ENCODE measurements around the gene APOA1. TPM values are rescaled to one million over a fixed set of nuclear protein-coding genes. Genes with fewer than 3 reads are reported as not detected.
A peak's percentile ranks its signal among the peaks of the same experiment; 100 is the strongest.

APOA1 gene
- total RNA-seq, 1 donor from 2014 or later, result not detected

GRCh38 chr11:116867619-116868018 lies 30.2 kb upstream of the APOA1 start:
- no peak for DNase-seq
- Mint-ChIP-seq H3K4me1 (peaks cover 14% of the 10 kb centered on the region), H3K27ac (no peak overlapping the region), H3K36me3 (ENCODE audit: low read depth) (peaks cover 67% of the 10 kb centered on the region), H3K9me3 (no peaks in the 10 kb centered on the region), H3K4me3 (no peak overlapping the region), H3K27me3 (no peaks in the 10 kb centered on the region)
- intact Hi-C loops (cut with micrococcal nuclease), result no loop called here

DNA sequence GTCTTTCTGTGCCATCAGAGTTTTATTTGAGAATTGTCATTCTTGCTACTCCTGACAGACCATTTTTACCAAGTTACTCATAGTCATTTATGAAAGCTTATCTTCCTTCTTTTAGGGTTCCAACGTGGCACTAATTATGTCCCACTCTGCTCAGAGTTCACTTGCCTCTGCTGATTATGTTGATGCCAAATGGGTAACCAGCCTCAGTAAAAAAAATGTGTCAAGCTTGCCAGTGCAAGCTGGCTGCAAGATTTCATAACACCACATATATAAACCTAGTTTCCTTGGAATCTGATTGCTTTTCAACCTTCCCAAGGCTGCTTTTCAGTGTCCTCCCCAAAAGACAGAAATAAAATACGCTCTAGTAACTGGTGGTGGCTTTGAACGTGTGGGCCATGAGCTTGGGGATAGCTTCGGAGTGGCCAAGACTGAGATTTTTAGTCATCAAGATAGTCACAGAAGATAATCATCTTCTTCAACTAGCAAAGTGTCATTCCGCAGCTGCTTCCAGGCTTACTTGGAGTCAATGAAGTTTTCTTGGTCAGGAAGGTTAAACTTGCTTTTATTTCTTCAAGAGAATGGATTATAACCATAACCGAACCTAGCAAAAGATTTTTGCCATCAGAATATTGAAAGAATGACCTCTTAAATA lies 29.5 kb upstream of the APOA1 start:
- intact Hi-C loops (cut with micrococcal nuclease), result no loop called here
- Mint-ChIP-seq H3K27me3 (no peaks in the 10 kb centered on the region), H3K4me3 (no peak overlapping the region), H3K9me3 (no peaks in the 10 kb centered on the region), H3K4me1 (peaks cover 14% of the 10 kb centered on the region), H3K36me3 (ENCODE audit: low read depth) (peaks cover 70% of the 10 kb centered on the region), H3K27ac (no peak overlapping the region)
- DNase-seq, result no peak

- no peaks in the 10 kb centered on the region for H3K27me3 Mint-ChIP-seq
- no peak overlapping the region for H3K27ac Mint-ChIP-seq
- H3K4me1 Mint-ChIP-seq, result peaks cover 15% of the 10 kb centered on the region
- peaks cover 70% of the 10 kb centered on the region for H3K36me3 Mint-ChIP-seq (ENCODE audit: low read depth)
- intact Hi-C loops (cut with micrococcal nuclease), result no loop called here
- H3K4me3 Mint-ChIP-seq, result no peak overlapping the region
- no peak for DNase-seq
- H3K9me3 Mint-ChIP-seq, result no peaks in the 10 kb centered on the region
Observed at GRCh38 chr11:116865696-116866095, 28.3 kb upstream of the APOA1 start.

DNA sequence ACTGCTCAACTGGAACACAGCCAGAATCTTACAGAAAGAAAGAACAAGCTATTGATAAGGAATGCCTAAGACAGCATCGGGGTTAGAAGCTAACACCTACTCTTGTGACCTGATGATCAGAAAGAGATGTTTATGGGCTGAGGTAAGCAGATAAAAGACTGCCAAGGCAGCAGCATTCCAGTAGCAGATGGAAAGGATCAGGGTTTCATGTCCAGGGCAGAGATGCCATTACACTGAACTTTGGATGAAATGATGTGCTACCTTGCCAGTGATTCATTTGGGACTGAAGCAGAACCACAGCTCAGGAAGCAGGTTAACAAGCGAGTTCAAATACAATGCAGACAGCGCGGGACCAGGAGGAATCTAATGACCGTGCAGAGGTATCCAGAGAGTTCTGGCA lies 27.1 kb upstream of the APOA1 start:
- no peak for DNase-seq
- intact Hi-C loops (cut with micrococcal nuclease), result no loop called here
- Mint-ChIP-seq H3K27ac (no peak overlapping the region), H3K4me3 (no peak overlapping the region), H3K4me1 (peaks cover 6% of the 10 kb centered on the region), H3K36me3 (ENCODE audit: low read depth) (peaks cover 64% of the 10 kb centered on the region), H3K27me3 (no peaks in the 10 kb centered on the region), H3K9me3 (no peaks in the 10 kb centered on the region)

GRCh38 chr11:116862951-116863350 lies 25.5 kb upstream of the APOA1 start:
- no peak for DNase-seq
- H3K36me3 Mint-ChIP-seq (ENCODE audit: low read depth), result peaks cover 70% of the 10 kb centered on the region

GRCh38 chr11:116862185-116862584 lies 24.8 kb upstream of the APOA1 start:
- Mint-ChIP-seq H3K9me3 (no peaks in the 10 kb centered on the region), H3K36me3 (ENCODE audit: low read depth) (peaks cover 68% of the 10 kb centered on the region)

More at GRCh38 chr11:116862951-116863350, 25.5 kb upstream of the APOA1 start:
- no peak overlapping the region for H3K4me3 Mint-ChIP-seq
- no peak overlapping the region for H3K27ac Mint-ChIP-seq
- no peaks in the 10 kb centered on the region for H3K9me3 Mint-ChIP-seq
- H3K27me3 Mint-ChIP-seq, result no peaks in the 10 kb centered on the region
- intact Hi-C loops (cut with micrococcal nuclease), result no loop called here
- H3K4me1 Mint-ChIP-seq, result peaks cover 6% of the 10 kb centered on the region

GRCh38 chr11:116861539-116861938 lies 24.1 kb upstream of the APOA1 start:
- Mint-ChIP-seq H3K4me3 (no peak overlapping the region), H3K27me3 (no peaks in the 10 kb centered on the region), H3K27ac (no peak overlapping the region), H3K36me3 (ENCODE audit: low read depth) (peaks cover 66% of the 10 kb centered on the region), H3K4me1 (peaks cover 7% of the 10 kb centered on the region), H3K9me3 (no peaks in the 10 kb centered on the region)
- intact Hi-C loops (cut with micrococcal nuclease), result no loop called here
- no peak for DNase-seq

More at GRCh38 chr11:116862185-116862584, 24.8 kb upstream of the APOA1 start:
- Mint-ChIP-seq H3K4me3 (no peak overlapping the region), H3K4me1 (peaks cover 6% of the 10 kb centered on the region), H3K27ac (no peak overlapping the region), H3K27me3 (no peaks in the 10 kb centered on the region)
- intact Hi-C loops (cut with micrococcal nuclease), result no loop called here
- no peak for DNase-seq

DNA sequence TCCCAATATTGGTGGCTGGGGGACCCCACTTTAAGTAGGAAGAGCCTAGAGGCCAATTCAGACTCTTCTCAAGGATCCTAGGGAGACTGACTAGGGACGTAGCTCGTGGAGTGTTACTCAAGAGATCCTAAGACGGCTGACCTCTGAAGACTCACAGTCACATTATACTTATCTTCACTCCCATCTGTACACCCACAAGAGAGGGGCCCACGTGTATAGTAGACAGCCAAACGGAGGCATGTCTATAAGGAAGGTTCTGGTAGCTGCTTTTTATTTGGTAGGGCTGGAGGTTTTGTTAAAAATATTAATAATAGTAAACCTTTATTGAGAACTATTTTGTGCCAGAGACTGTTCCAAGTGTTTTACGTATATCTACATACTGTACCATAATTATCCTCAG lies 22.9 kb upstream of the APOA1 start:
- no peak for DNase-seq
- Mint-ChIP-seq H3K36me3 (ENCODE audit: low read depth) (peaks cover 70% of the 10 kb centered on the region), H3K9me3 (no peaks in the 10 kb centered on the region), H3K27ac (no peak overlapping the region), H3K4me3 (no peak overlapping the region), H3K27me3 (no peaks in the 10 kb centered on the region), H3K4me1 (peaks cover 15% of the 10 kb centered on the region)
- intact Hi-C loops (cut with micrococcal nuclease), result no loop called here

DNA sequence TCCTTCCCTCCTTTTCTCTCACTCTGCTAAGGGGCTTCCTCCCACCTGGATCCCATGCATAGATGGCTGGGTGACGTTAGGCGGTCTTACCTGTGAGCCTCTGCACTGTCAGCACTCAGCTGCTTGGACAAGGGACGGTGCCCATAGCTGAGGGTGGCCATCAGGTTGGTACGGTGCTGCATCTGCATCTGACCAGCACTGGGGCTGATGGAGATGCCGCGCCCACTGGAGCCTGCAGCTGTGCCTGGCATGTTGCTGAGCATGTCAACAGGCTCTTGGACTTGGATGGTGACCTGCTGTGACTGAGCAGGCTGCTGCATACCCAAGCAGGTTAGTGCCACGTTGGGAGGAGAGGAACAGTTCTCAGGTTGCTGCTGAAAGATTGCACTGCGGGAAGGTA lies 21.8 kb upstream of the APOA1 start:
- DNase-seq, result no peak
- Mint-ChIP-seq H3K27ac (no peak overlapping the region), H3K4me1 (peaks cover 22% of the 10 kb centered on the region), H3K9me3 (no peaks in the 10 kb centered on the region), H3K4me3 (no peak overlapping the region), H3K36me3 (ENCODE audit: low read depth) (peaks cover 67% of the 10 kb centered on the region), H3K27me3 (no peaks in the 10 kb centered on the region)
- intact Hi-C loops (cut with micrococcal nuclease), result no loop called here

DNA sequence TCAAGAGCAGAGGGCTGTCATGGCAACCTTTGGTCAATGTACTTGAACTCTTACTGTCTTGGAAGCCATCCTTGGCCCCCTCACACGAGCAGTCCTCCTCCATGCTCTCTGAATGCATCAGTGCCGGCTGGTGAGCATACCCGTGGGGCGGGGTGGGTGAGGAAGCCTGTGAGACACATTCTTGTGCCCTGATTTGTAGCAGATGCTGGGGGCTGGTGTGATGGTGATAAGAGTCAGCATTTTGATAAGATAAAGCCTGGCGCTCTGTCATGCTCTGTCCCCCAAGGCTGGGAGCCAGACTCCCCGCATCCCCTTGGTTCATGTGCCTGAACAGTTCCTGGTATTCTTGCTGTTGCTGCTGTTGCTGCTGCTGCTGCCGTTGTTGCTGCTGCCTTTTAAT lies 20.5 kb upstream of the APOA1 start:
- H3K27ac Mint-ChIP-seq, result no peak overlapping the region
- H3K9me3 Mint-ChIP-seq, result no peaks in the 10 kb centered on the region
- intact Hi-C loops (cut with micrococcal nuclease), result no loop called here
- H3K4me3 Mint-ChIP-seq, result no peak overlapping the region
- no peak for DNase-seq
- H3K36me3 Mint-ChIP-seq (ENCODE audit: low read depth), result peaks cover 66% of the 10 kb centered on the region
- H3K27me3 Mint-ChIP-seq, result no peaks in the 10 kb centered on the region
- peaks cover 34% of the 10 kb centered on the region for H3K4me1 Mint-ChIP-seq

- Mint-ChIP-seq H3K9me3 (no peaks in the 10 kb centered on the region), H3K27me3 (no peaks in the 10 kb centered on the region), H3K4me3 (no peak overlapping the region), H3K27ac (no peak overlapping the region), H3K36me3 (ENCODE audit: low read depth) (peaks cover 69% of the 10 kb centered on the region), H3K4me1 (peaks cover 40% of the 10 kb centered on the region)
- no peak for DNase-seq
- intact Hi-C loops (cut with micrococcal nuclease), result no loop called here
Observed at GRCh38 chr11:116857316-116857715, 19.9 kb upstream of the APOA1 start.

DNA sequence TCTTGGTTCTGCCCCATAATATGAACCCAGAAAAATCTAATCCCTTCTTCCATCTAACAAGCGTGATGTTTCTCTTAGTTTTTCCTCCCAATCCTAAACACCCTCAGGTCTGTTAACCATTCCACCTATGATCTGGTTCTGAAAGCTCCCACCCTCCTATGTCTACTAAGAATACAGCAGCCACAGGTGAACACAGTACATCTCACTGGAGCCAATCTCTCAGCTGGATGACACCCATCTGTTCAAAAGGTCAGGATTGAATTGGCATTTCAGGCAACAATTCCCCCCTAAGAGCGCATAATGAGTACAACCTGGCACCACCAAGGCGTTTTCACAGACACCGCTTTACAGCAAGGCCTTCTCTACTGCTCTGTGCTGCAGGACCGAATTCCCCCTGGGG lies 19.0 kb upstream of the APOA1 start:
- Mint-ChIP-seq H3K4me1 (peaks cover 46% of the 10 kb centered on the region), H3K27ac (peak overlapping the region; percentile 7), H3K4me3 (no peak overlapping the region), H3K27me3 (no peaks in the 10 kb centered on the region), H3K36me3 (ENCODE audit: low read depth) (peaks cover 60% of the 10 kb centered on the region), H3K9me3 (no peaks in the 10 kb centered on the region)
- intact Hi-C loops (cut with micrococcal nuclease), result no loop called here
- DNase-seq, result no peak

GRCh38 chr11:116855413-116855812 lies 18.0 kb upstream of the APOA1 start:
- H3K4me1 Mint-ChIP-seq, result peaks cover 50% of the 10 kb centered on the region
- no peaks in the 10 kb centered on the region for H3K27me3 Mint-ChIP-seq
- H3K36me3 Mint-ChIP-seq (ENCODE audit: low read depth), result peaks cover 54% of the 10 kb centered on the region
- DNase-seq, result peak; percentile 61
- intact Hi-C loops (cut with micrococcal nuclease), result no loop called here
- no peaks in the 10 kb centered on the region for H3K9me3 Mint-ChIP-seq
- H3K27ac Mint-ChIP-seq, result peak overlapping the region; percentile 58
- peak overlapping the region; percentile 47 for H3K4me3 Mint-ChIP-seq

GRCh38 chr11:116853461-116854073 lies 16.1 kb upstream of the APOA1 start:
- Mint-ChIP-seq H3K9me3 (no peaks in the 10 kb centered on the region), H3K4me3 (peak overlapping the region; percentile 72), H3K27ac (peak overlapping the region; percentile 93), H3K27me3 (no peaks in the 10 kb centered on the region), H3K36me3 (ENCODE audit: low read depth) (peaks cover 57% of the 10 kb centered on the region), H3K4me1 (peaks cover 60% of the 10 kb centered on the region)
- intact Hi-C loops (cut with micrococcal nuclease), result loop anchor here (1.0 to 5.0 kb wide), 11 partner anchors 17 to 379 kb away; partner anchors contain the start of genes APOA1, BUD13, PCSK7 and RNF214
- DNase-seq, result peak; percentile 92

All from activated CD4-positive, alpha-beta T cell treated with anti-CD3 and anti-CD28 coated beads, Interleukin-2, amount 10 ng/mL, durations not matched to agents 24 days and 14 days (primary cell).